Testis (tissue), 3 donors: ENCODE measurements around the gene PLEKHG7. TPM values are rescaled to one million over a fixed set of nuclear protein-coding genes. Genes with fewer than 3 reads are reported as not detected.

ENCODE experiments used
- DNase-seq: peaks from one replicate; pipeline ENCODE4 v3.0.0-alpha.2; 2019
- H3K27ac ChIP-seq, 2 donors: fragments of 200-600 bp; sonication (generic); one replicate each; pipeline ENCODE4 v1.5.1; 2019
- H3K27me3 ChIP-seq: fragments of 200-600 bp; sonication (generic); one replicate; pipeline ENCODE4 v1.5.1; 2019
- H3K36me3 ChIP-seq: fragments of 200-600 bp; sonication (generic); one replicate; pipeline ENCODE4 v1.5.1; 2017; ENCODE audit warnings: low read depth; ENCODE audit errors: missing control alignments
- H3K4me1 ChIP-seq: fragments of 200-600 bp; sonication (generic); one replicate; pipeline ENCODE4 v1.5.1; 2019
- H3K4me3 ChIP-seq, 2 donors: fragments of 200-600 bp; sonication (generic); one replicate each; pipeline ENCODE4 v1.5.1; 2017 to 2019
- H3K9me3 ChIP-seq: fragments of 200-600 bp; sonication (generic); one replicate; pipeline ENCODE4 v1.5.1; 2017
- CTCF ChIP-seq, 3 experiments: fragments of 450-650 bp in 2 of 3; fragments of 200-600 bp in 1 of 3; sonication (generic) in 1 of 3; IDR thresholded peaks; one replicate each; pipeline ENCODE4 v1.5.1; 2016 to 2019; ENCODE audit warnings: antibody characterized with exemption in 3 of 3, mild to moderate bottlenecking in 2 of 3, moderate library complexity in 1 of 3
- POLR2A ChIP-seq: fragments of 450-650 bp; IDR thresholded peaks from one replicate; pipeline ENCODE4 v1.6.1; 2017; ENCODE audit warnings: antibody characterized with exemption, mild to moderate bottlenecking, moderate library complexity
- WGBS, 2 donors: methylation state at CpG; one replicate each; pipeline ENCODE4 v1.1.5; 2018; 5-methylcytosine and 5-hydroxymethylcytosine counted together
- intact Hi-C: fragments of 100-400 bp; cut with DNase I; formaldehyde crosslinking; loops from one replicate; pipeline ENCODE4 v1.15.1; 2023; ENCODE audit warnings: low total_unique reads
- polyA plus RNA-seq: library from polyadenylated mRNA; stranded (reverse); fragments of 350-450 nt; fragmentation: Illumina TruSeq; extraction: RNeasy Lipid Tissue Mini Kit (QIAGEN cat#74804); gene quantifications from one replicate; pipeline ENCODE4 v1.2.3, GENCODE V29; 2014; ENCODE audit warnings: low read depth, low replicate concordance; ENCODE audit not compliant: insufficient read depth
- total RNA-seq, 2 donors: library from RNA; depleted of rRNA; stranded (reverse); fragments of >200 nt; gene quantifications; one replicate each; pipeline ENCODE4 v1.2.3, GENCODE V29; 2016

Gene PLEKHG7
- total and polyA plus RNA-seq, 3 donors from 2014 or later = 0.06 to 0.33 (median 0.31) TPM

DNA sequence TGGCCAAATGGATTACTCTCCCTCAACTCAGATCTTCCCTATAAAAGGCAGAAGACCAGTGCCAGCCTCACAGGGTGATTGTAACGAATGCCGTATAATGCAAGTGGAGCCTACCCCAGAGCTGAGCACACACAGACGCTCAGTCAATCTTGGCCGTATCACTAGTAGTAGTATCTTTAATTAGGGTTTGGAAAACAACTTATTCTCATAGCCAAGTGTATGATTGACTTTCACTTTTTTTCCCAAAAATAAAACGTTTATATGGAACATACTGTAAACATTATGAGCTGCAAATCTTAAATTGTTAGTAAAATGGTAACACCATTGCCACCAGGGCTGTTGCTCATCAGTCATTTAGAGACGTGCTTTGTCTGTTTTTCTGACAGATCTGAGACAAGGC, 30.4 kb downstream of the PLEKHG7 start:
- Histone ChIP-seq H3K27me3 (no peaks in the 10 kb centered on the region), H3K4me3 (no peak overlapping the region), H3K27ac (no peak overlapping the region), H3K9me3 (no peaks in the 10 kb centered on the region), H3K4me1 (peaks cover 5% of the 10 kb centered on the region), H3K36me3 (no peaks in the 10 kb centered on the region)
- TF ChIP-seq POLR2A = no peak
- TF ChIP-seq CTCF (IDR thresholded peaks at IDR 0.05) = no peak
- WGBS, 2 donors = 71 to 82% methylated on average over 6 of the region's 6 CpGs
- intact Hi-C loops = no loop called here
- no peak for DNase-seq

- no peaks in the 10 kb centered on the region for H3K9me3 ChIP-seq
- H3K4me3 ChIP-seq = no peak overlapping the region
- TF ChIP-seq CTCF (IDR thresholded peaks at IDR 0.05) (no peak), POLR2A (no peak)
- DNase-seq = no peak
- 60 to 70% methylated on average over 3 of the region's 3 CpGs for WGBS, 2 donors
- peaks cover 5% of the 10 kb centered on the region for H3K4me1 ChIP-seq
- intact Hi-C loops = no loop called here
- H3K27me3 ChIP-seq = no peaks in the 10 kb centered on the region
- H3K36me3 ChIP-seq = no peaks in the 10 kb centered on the region
- H3K27ac ChIP-seq = no peak overlapping the region
Measured at GRCh38 chr12:92733661-92734060, 30.9 kb downstream of the PLEKHG7 start.

- Histone ChIP-seq H3K27me3 (no peaks in the 10 kb centered on the region), H3K4me3 (no peak overlapping the region), H3K4me1 (peaks cover 5% of the 10 kb centered on the region), H3K27ac (no peak overlapping the region), H3K9me3 (no peaks in the 10 kb centered on the region), H3K36me3 (no peaks in the 10 kb centered on the region)
- intact Hi-C loops = no loop called here
- 61 to 66% methylated on average over 3 of the region's 3 CpGs for WGBS, 2 donors
- DNase-seq = no peak
- no peak for TF ChIP-seq POLR2A
- TF ChIP-seq CTCF (IDR thresholded peaks at IDR 0.05) = no peak
Measured at GRCh38 chr12:92735131-92735721, 32.4 kb downstream of the PLEKHG7 start.

GRCh38 chr12:92736605-92737004, 33.8 kb downstream of the PLEKHG7 start:
- 73 to 83% methylated on average over 6 of the region's 6 CpGs for WGBS, 2 donors
- Histone ChIP-seq H3K27ac (no peak overlapping the region), H3K9me3 (no peaks in the 10 kb centered on the region), H3K36me3 (no peaks in the 10 kb centered on the region), H3K27me3 (no peaks in the 10 kb centered on the region), H3K4me3 (no peak overlapping the region), H3K4me1 (peaks cover 5% of the 10 kb centered on the region)
- intact Hi-C loops = no loop called here
- TF ChIP-seq CTCF (IDR thresholded peaks at IDR 0.05) (no peak), POLR2A (no peak)
- no peak for DNase-seq
